Nephron (organoid): ENCODE data around the gene IL23R.

Experiments used
- H3K27ac Mint-ChIP-seq, 3 experiments: 2 replicates each; pipeline ENCODE4 v1.8.0; 2020; ENCODE audit warnings: mixed read lengths in 3 of 3, mild to moderate bottlenecking in 2 of 3, moderate library complexity in 1 of 3
- H3K27me3 Mint-ChIP-seq: 2 replicates; pipeline ENCODE4 v1.8.0; 2021; ENCODE audit warnings: low read depth, mild to moderate bottlenecking, moderate library complexity, mixed read lengths
- H3K36me3 Mint-ChIP-seq: 2 replicates; pipeline ENCODE4 v1.8.0; 2020; ENCODE audit warnings: low read depth, mixed read lengths
- H3K4me1 Mint-ChIP-seq: 2 replicates; pipeline ENCODE4 v1.8.0; 2020; ENCODE audit warnings: mixed read lengths
- H3K4me3 Mint-ChIP-seq, 3 experiments: 2 replicates each; pipeline ENCODE4 v1.8.0; 2020; ENCODE audit warnings: mild to moderate bottlenecking in 3 of 3, mixed read lengths in 3 of 3, moderate library complexity in 2 of 3
- H3K9me3 Mint-ChIP-seq: 2 replicates; pipeline ENCODE4 v1.8.0; 2020; ENCODE audit warnings: mixed read lengths
- CTCF ChIP-seq, 3 experiments: fragments of 200-600 bp; sonication (generic); IDR thresholded peaks; one replicate each; pipeline ENCODE4 v1.5.0; 2021; ENCODE audit warnings: antibody characterized with exemption in 3 of 3; ENCODE audit not compliant: unreplicated experiment in 3 of 3

Gene IL23R

GRCh38 chr1:67264152-67264551, 97.9 kb downstream of the IL23R start:
- peak overlapping the region in 1 of 3 experiments; percentile 51 for H3K27ac Mint-ChIP-seq
- H3K9me3 Mint-ChIP-seq = no peaks in the 10 kb centered on the region
- no peak overlapping the region for H3K4me3 Mint-ChIP-seq
- peaks cover 10% of the 10 kb centered on the region for H3K27me3 Mint-ChIP-seq
- no peak for TF ChIP-seq CTCF (IDR thresholded peaks at IDR 0.05; ENCODE audit: unreplicated experiment in 3 of 3)
- no peaks in the 10 kb centered on the region for H3K4me1 Mint-ChIP-seq
- no peaks in the 10 kb centered on the region for H3K36me3 Mint-ChIP-seq

GRCh38 chr1:67264899-67265298, 98.6 kb downstream of the IL23R start:
- H3K36me3 Mint-ChIP-seq = no peaks in the 10 kb centered on the region
- H3K27me3 Mint-ChIP-seq = peaks cover 10% of the 10 kb centered on the region
- no peak for TF ChIP-seq CTCF (IDR thresholded peaks at IDR 0.05; ENCODE audit: unreplicated experiment in 3 of 3)
- H3K27ac Mint-ChIP-seq = peak overlapping the region in 1 of 3 experiments; percentile 33
- no peaks in the 10 kb centered on the region for H3K9me3 Mint-ChIP-seq
- H3K4me1 Mint-ChIP-seq = no peaks in the 10 kb centered on the region
- no peak overlapping the region for H3K4me3 Mint-ChIP-seq

- Mint-ChIP-seq H3K9me3 (peaks cover 7% of the 10 kb centered on the region), H3K4me3 (no peak overlapping the region), H3K4me1 (no peaks in the 10 kb centered on the region), H3K36me3 (no peaks in the 10 kb centered on the region), H3K27ac (no peak overlapping the region), H3K27me3 (peaks cover 12% of the 10 kb centered on the region)
- TF ChIP-seq CTCF (IDR thresholded peaks at IDR 0.05; ENCODE audit: unreplicated experiment in 3 of 3) = no peak
Measured at GRCh38 chr1:67269061-67269460, 102.8 kb downstream of the IL23R start.

- Mint-ChIP-seq H3K4me1 (no peaks in the 10 kb centered on the region), H3K36me3 (no peaks in the 10 kb centered on the region), H3K9me3 (peaks cover 12% of the 10 kb centered on the region), H3K27ac (no peak overlapping the region), H3K27me3 (peaks cover 12% of the 10 kb centered on the region), H3K4me3 (no peak overlapping the region)
- no peak for TF ChIP-seq CTCF (IDR thresholded peaks at IDR 0.05; ENCODE audit: unreplicated experiment in 3 of 3)
Measured at GRCh38 chr1:67270541-67270940, 104.3 kb downstream of the IL23R start.

- H3K27ac Mint-ChIP-seq = no peak overlapping the region
- no peak overlapping the region for H3K4me3 Mint-ChIP-seq
- H3K4me1 Mint-ChIP-seq = no peaks in the 10 kb centered on the region
- H3K9me3 Mint-ChIP-seq = peaks cover 16% of the 10 kb centered on the region
- no peaks in the 10 kb centered on the region for H3K36me3 Mint-ChIP-seq
- no peak for TF ChIP-seq CTCF (IDR thresholded peaks at IDR 0.05; ENCODE audit: unreplicated experiment in 3 of 3)
- peaks cover 8% of the 10 kb centered on the region for H3K27me3 Mint-ChIP-seq
Measured at GRCh38 chr1:67273591-67273990, 107.3 kb downstream of the IL23R start.

- no peak for TF ChIP-seq CTCF (IDR thresholded peaks at IDR 0.05; ENCODE audit: unreplicated experiment in 3 of 3)
- Mint-ChIP-seq H3K9me3 (peaks cover 16% of the 10 kb centered on the region), H3K36me3 (no peaks in the 10 kb centered on the region)
Measured at GRCh38 chr1:67274623-67275325, 108.5 kb downstream of the IL23R start.

More at GRCh38 chr1:67274623-67275325, 108.5 kb downstream of the IL23R start:
- Mint-ChIP-seq H3K4me1 (no peaks in the 10 kb centered on the region), H3K27ac (no peak overlapping the region), H3K27me3 (peaks cover 8% of the 10 kb centered on the region), H3K4me3 (no peak overlapping the region)
